ENCODE results near the gene EXOC4. TPM values are rescaled to one million over a fixed set of nuclear protein-coding genes. Genes with fewer than 3 reads are reported as not detected.

EXOC4 gene
- total and polyA plus RNA-seq, 2 of the 8 experiments (the other 6 are each of a cell fraction or from before 2014, with no cell fraction given) = 27.0 to 67.3 TPM

GRCh38 chr7:133369130-133369529 lies 116.3 kb downstream of the EXOC4 start:
- WGBS, 2 experiments (ENCODE audit: extremely low coverage in 1 of 2, insufficient coverage in 1 of 2, insufficient read length in 1 of 2, insufficient replicate concordance in 2 of 2, low coverage in 1 of 2, low lambda C conversion rate in 2 of 2, missing lambda C conversion rate in 1 of 2) = 95% methylated on average over 3 of the region's 3 CpGs; no CpG with 5 or more reads in 1 of the 2 experiments
- TF ChIP-seq KDM1A (IDR thresholded peaks at IDR 0.05; ENCODE audit: borderline replicate concordance, low read length) = no peak
- no peak for TF ChIP-seq RAD21 (IDR thresholded peaks at IDR 0.05 in 1 of 2, conservative IDR thresholded peaks at IDR 0.05 in 1 of 2; ENCODE audit: low read depth in 2 of 2, low read length in 2 of 2)
- TF ChIP-seq CREB1 (IDR thresholded peaks at IDR 0.05) = no peak

More at GRCh38 chr7:133369130-133369529, 116.3 kb downstream of the EXOC4 start:
- no peak overlapping the region for H4K8ac ChIP-seq (ENCODE audit: extremely low read depth, insufficient read depth, low read length)
- H2BK120ac ChIP-seq (replicated peaks; ENCODE audit: low read depth, low read length) = no peak overlapping the region
- H2AFZ ChIP-seq (ENCODE audit: low read length) = no peak overlapping the region
- no peak overlapping the region for H3K9ac ChIP-seq (replicated peaks in 1 of 4; ENCODE audit: extremely low read depth in 1 of 4, low read depth in 3 of 4, low read length in 3 of 4)
- H4K20me1 ChIP-seq (replicated peaks in 1 of 2; ENCODE audit: control insufficient read depth in 1 of 2, insufficient read depth in 2 of 2, low read length in 2 of 2) = no peaks in the 10 kb centered on the region
- no peak overlapping the region for H3K18ac ChIP-seq (ENCODE audit: extremely low read depth, low read length)
- no peak overlapping the region for H2BK15ac ChIP-seq (ENCODE audit: low read length)
- no peak overlapping the region for H3K4me2 ChIP-seq (ENCODE audit: insufficient read depth in 1 of 2, low read depth in 2 of 2, low read length in 2 of 2)
- H3K36me3 ChIP-seq (ENCODE audit: control insufficient read depth in 2 of 4, insufficient read depth in 4 of 4, low read length in 3 of 4) = no peaks in the 10 kb centered on the region
- no peak overlapping the region for H3K4ac ChIP-seq (replicated peaks; ENCODE audit: insufficient read length, low read depth, low read length)
- no peaks in the 10 kb centered on the region for H3K23me2 ChIP-seq (ENCODE audit: low read depth, low read length)
- peaks cover 0 to 8% (median 1%) of the 10 kb centered on the region in 4 experiments; a peak in 3 of 7 replicates for H3K4me1 ChIP-seq (replicated peaks in 1 of 4; ENCODE audit: control insufficient read depth in 3 of 4, insufficient read depth in 4 of 4, low read length in 3 of 4)
- H3K27me3 ChIP-seq (replicated peaks in 1 of 4; ENCODE audit: control insufficient read depth in 3 of 4, extremely low read depth in 1 of 4, insufficient read depth in 3 of 4, low read length in 3 of 4) = no peaks in the 10 kb centered on the region
- CTCF ChIA-PET (ENCODE audit: partially characterized antibody) = no interaction called here
- no peak for DNase-seq (ENCODE audit: low read depth in 1 of 2, low spot score in 2 of 2)
- H3K9me3 ChIP-seq (ENCODE audit: insufficient read depth in 2 of 2, low read depth in 1 of 2, low read length in 1 of 2) = no peaks in the 10 kb centered on the region
- H3K79me2 ChIP-seq (ENCODE audit: control insufficient read depth in 1 of 2, insufficient read depth in 2 of 2, low read length in 2 of 2) = no peaks in the 10 kb centered on the region; a peak in 1 of 4 replicates
- POLR2A ChIA-PET (ENCODE audit: partially characterized antibody) = no interaction called here
- H4K91ac ChIP-seq (replicated peaks; ENCODE audit: insufficient read length, low read length) = no peak overlapping the region
- no peak overlapping the region for H3K56ac ChIP-seq (replicated peaks; ENCODE audit: insufficient read length, low read depth, low read length)
- no peak overlapping the region for H3K14ac ChIP-seq (ENCODE audit: insufficient read length)
- H4K5ac ChIP-seq (ENCODE audit: insufficient read length, low read depth, low read length) = no peak overlapping the region
- H3K23ac ChIP-seq (ENCODE audit: insufficient read length) = no peak overlapping the region
- no peak overlapping the region for H2AK5ac ChIP-seq (ENCODE audit: low read depth, low read length)
- no peak overlapping the region for H2BK5ac ChIP-seq (ENCODE audit: low read depth, low read length)
- H3K79me1 ChIP-seq (ENCODE audit: low read depth, low read length) = no peaks in the 10 kb centered on the region; the same call in 1 of the 2 replicates
- no peak overlapping the region for H3K4me3 ChIP-seq (ENCODE audit: extremely low read depth in 1 of 4, insufficient read depth in 2 of 4, low read depth in 3 of 4, low read length in 4 of 4)
- no peak overlapping the region for H3K27ac ChIP-seq (ENCODE audit: low read depth, low read length)
- H2BK20ac ChIP-seq (ENCODE audit: low read length) = no peak overlapping the region
- no peak for FAIRE-seq
- H2BK12ac ChIP-seq (ENCODE audit: low read depth, low read length) = no peak overlapping the region
